Thoracic aorta (tissue), 2 donors: Measurements from ENCODE around the gene ENOX1. TPM values are rescaled to one million over a fixed set of nuclear protein-coding genes. Genes with fewer than 3 reads are reported as not detected.

Experiments used
- ATAC-seq: fragments of 150-250 bp; one replicate; pipeline ENCODE4 v1.8.0; 2017; ENCODE audit warnings: low read depth; ENCODE audit not compliant: insufficient number of reproducible peaks, low FRiP score
- DNase-seq: peaks from one replicate; pipeline ENCODE4 v3.0.0-alpha.2; 2020; ENCODE audit warnings: low spot score
- H3K27ac ChIP-seq, 2 donors: fragments of 200-600 bp; sonication (generic); 1 replicate in 1 of 2; 2 replicates in 1 of 2; pipeline ENCODE4 v1.5.1; 2016; ENCODE audit warnings: mild to moderate bottlenecking in 2 of 2, moderate library complexity in 2 of 2
- H3K27me3 ChIP-seq: fragments of 200-600 bp; sonication (generic); replicated peaks from 2 replicates; pipeline ENCODE4 v1.6.0; 2016; ENCODE audit warnings: mild to moderate bottlenecking; ENCODE audit not compliant: insufficient read depth
- H3K36me3 ChIP-seq: fragments of 200-600 bp; sonication (generic); one replicate; pipeline ENCODE4 v1.5.1; 2016
- H3K4me1 ChIP-seq, 2 donors: fragments of 200-600 bp; sonication (generic); 1 replicate in 1 of 2; 2 replicates in 1 of 2; pipeline versions ENCODE4 v1.5.1 to v1.6.0; 2016; ENCODE audit warnings: low read depth in 2 of 2, mild to moderate bottlenecking in 1 of 2; ENCODE audit not compliant: control insufficient read depth in 1 of 2
- H3K4me3 ChIP-seq: fragments of 200-600 bp; sonication (generic); 2 replicates; pipeline ENCODE4 v1.5.1; 2016; ENCODE audit warnings: mild to moderate bottlenecking
- H3K9me3 ChIP-seq: fragments of 200-600 bp; sonication (generic); 2 replicates; pipeline ENCODE4 v1.5.1; 2016
- CTCF ChIP-seq: fragments of 200-600 bp; sonication (generic); IDR thresholded peaks from one replicate; pipeline ENCODE4 v1.5.1; 2019; ENCODE audit warnings: antibody characterized with exemption
- total RNA-seq, 2 donors: library from RNA; depleted of rRNA; stranded (reverse); fragments of >200 nt; gene quantifications; one replicate each; pipeline versions ENCODE4 v1.1.0 to v1.2.3, GENCODE V29; 2016

Gene ENOX1
- total RNA-seq, 2 donors from 2014 or later, result 0.41 to 2.3 TPM

DNA sequence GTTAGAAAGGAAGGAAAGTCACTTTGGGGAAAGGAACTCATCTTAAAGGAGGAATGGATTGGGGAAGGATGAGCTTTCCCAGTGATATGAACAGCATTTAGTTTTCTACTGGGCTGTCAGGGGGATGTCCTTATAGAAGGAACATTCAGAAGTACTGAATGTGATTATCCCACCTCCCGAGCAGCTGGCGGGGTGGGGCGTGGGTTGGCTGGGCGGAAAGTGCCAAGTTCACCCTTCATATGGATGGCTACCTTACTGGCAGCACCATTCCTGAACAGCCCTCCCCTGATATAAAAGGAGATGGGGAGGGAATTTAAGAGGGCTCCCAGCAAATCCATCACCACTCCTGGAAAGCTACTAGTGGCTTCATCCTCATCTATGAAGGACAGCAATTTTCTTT is 572.6 kb downstream of the ENOX1 start:
- no peak overlapping the region for H3K4me3 ChIP-seq
- TF ChIP-seq CTCF, result no peak
- ATAC-seq, result no peak
- no peak for DNase-seq
- no peaks in the 10 kb centered on the region for H3K36me3 ChIP-seq
- H3K9me3 ChIP-seq, result no peaks in the 10 kb centered on the region
- H3K4me1 ChIP-seq, result no peaks in the 10 kb centered on the region
- H3K27ac ChIP-seq, result no peak overlapping the region
- H3K27me3 ChIP-seq, result no peaks in the 10 kb centered on the region

DNA sequence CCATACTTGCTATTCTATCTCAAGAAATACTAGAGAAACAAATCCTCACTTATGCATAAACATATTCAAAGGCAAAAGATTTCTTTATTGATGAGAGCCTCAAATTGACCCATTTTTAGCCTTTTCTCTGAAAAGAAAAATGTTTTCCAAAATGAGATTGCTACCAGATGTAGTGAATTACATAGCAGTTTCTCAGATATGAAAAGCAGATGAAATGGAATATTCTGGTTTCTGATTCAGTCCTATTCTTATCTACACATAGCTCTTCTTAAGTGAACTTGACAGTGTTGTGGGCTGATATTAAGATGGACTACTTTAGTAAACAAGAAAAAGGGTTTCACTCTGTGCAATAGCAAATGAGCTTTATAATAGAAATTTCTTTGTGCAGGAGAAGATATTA is 579.9 kb downstream of the ENOX1 start:
- Histone ChIP-seq H3K4me3 (no peak overlapping the region), H3K27ac (no peak overlapping the region), H3K27me3 (no peaks in the 10 kb centered on the region), H3K4me1 (no peaks in the 10 kb centered on the region), H3K36me3 (no peaks in the 10 kb centered on the region), H3K9me3 (no peaks in the 10 kb centered on the region)
- DNase-seq, result no peak
- TF ChIP-seq CTCF, result no peak
- ATAC-seq, result no peak

DNA sequence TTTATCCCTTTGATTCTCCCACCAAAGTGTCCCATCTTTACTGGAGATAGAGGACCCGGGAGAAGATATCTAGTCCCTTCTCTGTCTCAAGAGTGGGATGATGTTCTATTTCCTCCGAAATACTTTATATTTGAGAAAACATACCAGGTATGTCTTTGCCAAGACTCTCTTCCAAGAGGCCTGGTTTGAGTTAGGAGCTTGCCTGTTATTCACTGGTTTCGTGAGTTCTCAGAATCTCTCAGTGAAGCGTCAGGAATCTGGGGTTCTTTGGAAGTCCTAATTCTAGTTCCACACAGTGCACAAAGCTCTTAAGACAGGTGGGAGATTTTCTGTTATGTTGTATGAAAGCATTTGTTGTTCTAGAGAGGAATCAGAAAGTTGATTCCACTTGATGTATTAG is 581.4 kb downstream of the ENOX1 start:
- no peaks in the 10 kb centered on the region for H3K9me3 ChIP-seq
- no peak overlapping the region for H3K27ac ChIP-seq
- no peaks in the 10 kb centered on the region for H3K27me3 ChIP-seq
- H3K4me3 ChIP-seq, result no peak overlapping the region
- TF ChIP-seq CTCF, result no peak
- DNase-seq (no peak), ATAC-seq (no peak)
- no peaks in the 10 kb centered on the region for H3K36me3 ChIP-seq
- no peaks in the 10 kb centered on the region for H3K4me1 ChIP-seq

- TF ChIP-seq CTCF, result no peak
- H3K9me3 ChIP-seq, result no peaks in the 10 kb centered on the region
- no peaks in the 10 kb centered on the region for H3K36me3 ChIP-seq
- ATAC-seq (no peak), DNase-seq (no peak)
- no peaks in the 10 kb centered on the region for H3K27me3 ChIP-seq
- H3K4me3 ChIP-seq, result no peak overlapping the region
- no peak overlapping the region for H3K27ac ChIP-seq
- no peaks in the 10 kb centered on the region for H3K4me1 ChIP-seq
These were observed 582.2 kb downstream of the ENOX1 start for GRCh38 chr13:43204591-43204990.

- Histone ChIP-seq H3K9me3 (no peaks in the 10 kb centered on the region), H3K36me3 (no peaks in the 10 kb centered on the region), H3K27ac (no peak overlapping the region), H3K27me3 (no peaks in the 10 kb centered on the region), H3K4me3 (no peak overlapping the region), H3K4me1 (no peaks in the 10 kb centered on the region)
- no peak for TF ChIP-seq CTCF
- DNase-seq (no peak), ATAC-seq (no peak)
These were observed 583.0 kb downstream of the ENOX1 start for GRCh38 chr13:43203781-43204180.
